Measurements from ENCODE around the gene CD81.
A peak's percentile ranks its signal among the peaks of the same experiment; 100 is the strongest.

The CD81 gene

GRCh38 chr11:2425506-2425905 lies 48.4 kb downstream of the CD81 start:
- no peak overlapping the region for H3K4me3 ChIP-seq (ENCODE audit: low read length)
- TF ChIP-seq CTCF (conservative IDR thresholded peaks at IDR 0.05; ENCODE audit: low read length): no peak
- DNase-seq (ENCODE audit: low read depth): no peak

GRCh38 chr11:2426221-2426620 lies 49.1 kb downstream of the CD81 start:
- DNase-seq (ENCODE audit: low read depth): no peak
- TF ChIP-seq CTCF (conservative IDR thresholded peaks at IDR 0.05; ENCODE audit: low read length): no peak
- H3K4me3 ChIP-seq (ENCODE audit: low read length): no peak overlapping the region

- TF ChIP-seq CTCF (conservative IDR thresholded peaks at IDR 0.05; ENCODE audit: low read length): no peak
- no peak overlapping the region for H3K4me3 ChIP-seq (ENCODE audit: low read length)
- DNase-seq (ENCODE audit: low read depth): no peak
These were observed 49.9 kb downstream of the CD81 start for GRCh38 chr11:2426826-2427521.

GRCh38 chr11:2427721-2428321 lies 50.7 kb downstream of the CD81 start:
- no peak overlapping the region for H3K4me3 ChIP-seq (ENCODE audit: low read length)
- TF ChIP-seq CTCF (conservative IDR thresholded peaks at IDR 0.05; ENCODE audit: low read length): no peak
- DNase-seq (ENCODE audit: low read depth): no peak

- peak; percentile 25 for DNase-seq (ENCODE audit: low read depth)
- H3K4me3 ChIP-seq (ENCODE audit: low read length): no peak overlapping the region
- TF ChIP-seq CTCF (conservative IDR thresholded peaks at IDR 0.05; ENCODE audit: low read length): peak; percentile 71
These were observed 51.2 kb downstream of the CD81 start for GRCh38 chr11:2428322-2428795.

- TF ChIP-seq CTCF (conservative IDR thresholded peaks at IDR 0.05; ENCODE audit: low read length): no peak
- no peak overlapping the region for H3K4me3 ChIP-seq (ENCODE audit: low read length)
- DNase-seq (ENCODE audit: low read depth): no peak
These were observed 54.3 kb downstream of the CD81 start for GRCh38 chr11:2431395-2431794.

GRCh38 chr11:2432171-2432621 lies 55.1 kb downstream of the CD81 start:
- H3K4me3 ChIP-seq (ENCODE audit: low read length): no peak overlapping the region
- DNase-seq (ENCODE audit: low read depth): no peak
- no peak for TF ChIP-seq CTCF (conservative IDR thresholded peaks at IDR 0.05; ENCODE audit: low read length)
